Heart right ventricle (tissue), 16 donors: Measurements from ENCODE around the gene ABCD3. TPM values are rescaled to one million over a fixed set of nuclear protein-coding genes. Genes with fewer than 3 reads are reported as not detected.
"Not testable (repeated sequence)": the region's sequence is repeated elsewhere in the genome, so short reads cannot be mapped to it uniquely, and the experiment has no call there.

ENCODE experiments used
- ATAC-seq, 8 donors: fragments of 200-7000 bp; cut with Tn5 transposase; one replicate each; pipeline ENCODE4 v1.9.1; 2020; ENCODE audit warnings: mild to moderate bottlenecking in 8 of 8, moderate library complexity in 8 of 8, moderate number of reproducible peaks in 1 of 8
- DNase-seq, 2 donors: peaks; one replicate each; pipeline ENCODE4 v3.0.0-alpha.2; 2020
- H3K27ac ChIP-seq, 10 donors: fragments of 200-600 bp; sonication (generic) in 2 of 10; one replicate each; pipeline versions ENCODE4 v1.5.0 to v1.8.0; 2020 to 2022; ENCODE audit warnings: mild to moderate bottlenecking in 3 of 10
- H3K27me3 ChIP-seq, 7 donors: fragments of 200-600 bp; one replicate each; pipeline ENCODE4 v1.8.0; 2021 to 2022; ENCODE audit warnings: mild to moderate bottlenecking in 2 of 7
- H3K36me3 ChIP-seq, 9 donors: fragments of 200-600 bp; sonication (generic) in 1 of 9; one replicate each; pipeline versions ENCODE4 v1.5.0 to v1.8.0; 2020 to 2022; ENCODE audit warnings: mild to moderate bottlenecking in 2 of 9
- H3K4me1 ChIP-seq, 9 donors: fragments of 200-600 bp; sonication (generic) in 1 of 9; one replicate each; pipeline versions ENCODE4 v1.5.0 to v1.8.0; 2020 to 2022; ENCODE audit warnings: mild to moderate bottlenecking in 4 of 9
- H3K4me3 ChIP-seq, 10 donors: fragments of 200-600 bp; sonication (generic) in 2 of 10; one replicate each; pipeline versions ENCODE4 v1.5.0 to v1.8.0; 2020 to 2022; ENCODE audit warnings: mild to moderate bottlenecking in 7 of 10, moderate library complexity in 2 of 10
- H3K9me3 ChIP-seq, 11 donors: fragments of 200-600 bp in 10 of 11; sonication (generic) in 2 of 11; one replicate each; pipeline versions ENCODE4 v1.5.0 to v1.8.0; 2013 to 2022; ENCODE audit warnings: mild to moderate bottlenecking in 2 of 11, control low read depth in 1 of 11, moderate library complexity in 1 of 11
- WGBS, 2 donors: extraction: QIAGEN DNeasy Blood & Tissue Kit; methylation state at CpG; one replicate each; pipeline ENCODE4 v1.1.7; 2013; ENCODE audit warnings: inconsistent platforms in 1 of 2; 5-methylcytosine and 5-hydroxymethylcytosine counted together
- intact Hi-C, 10 donors: fragments of 100-400 bp; cut with DNase I; formaldehyde crosslinking; loops; one replicate each; pipeline versions ENCODE4 v1.11.1 to v1.14.2; 2022
- polyA plus RNA-seq, 2 donors: library from polyadenylated mRNA; stranded (reverse); fragments of 200-250 nt; gene quantifications; one replicate each; pipeline ENCODE4 v1.2.3, GENCODE V29; 2013
- total RNA-seq, 10 donors: library from RNA; stranded (reverse); fragmentation: NEBNext Ultra II Directional in 3 of 10; extraction: Animal tissue kit (Norgen Biotek cat#: 25700) in 3 of 10; gene quantifications; one replicate each; pipeline versions ENCODE4 v1.2.1 to v1.2.4, GENCODE V29; 2021 to 2023
- TF ChIP-seq, protein P1 (sequence below), 9 donors: fragments of 200-600 bp; sonication (generic) in 2 of 9; IDR thresholded peaks; one replicate each; pipeline versions ENCODE4 v1.5.0 to v1.8.0; 2021 to 2022; ENCODE audit warnings: antibody characterized with exemption in 9 of 9, mild to moderate bottlenecking in 5 of 9, moderate library complexity in 1 of 9
- donor health status: Arrhythmogenic right ventricular cardiomyopathy.
- donor health status: ischemic (EF 13 %, LVEDD 7.1; RV severe dilation, severe dysfunction).
- donor health status: healthy with polysubstance abuse.
- donor health status: DM: no; HTN: yes; CAD: no.
- donor health status: DM: no; HTN: no; CAD: no.
- donor health status: ischemic (EF 25% LVEDD 6.9; RV normal size, moderate dysfunction).
- donor health status: ischemic (EF 25% LVEDD 5.7; RV mildly dilated, moderate dysfunction).
- donor health status: healthy.
- donor health status: DM: yes; HTN: yes; CAD: no.
- donor health status: Ischemic cardiomyopathy.
- donor health status: ischemic (EF 35%, LVEDD 5.7; RV mildly dilated, moderate dysfunction).
- donor health status: nonischemic (EF 11% LVEDD 7.7; RV severe dilation, severe dysfunction).
- donor health status: DM: yes; HTN: yes; CAD: no.
- donor health status: PGD.
- donor health status: ischemic (EF 29% LVEDD 5.4; RV normal size, mild dysfunction).
- donor health status: nonischemic (EF 23%, LVEDD 6.1; RV moderate dilation, normal function).

Gene ABCD3
- total and polyA plus RNA-seq, 12 donors, result 22.2 to 90.0 (median 59.1) TPM

DNA sequence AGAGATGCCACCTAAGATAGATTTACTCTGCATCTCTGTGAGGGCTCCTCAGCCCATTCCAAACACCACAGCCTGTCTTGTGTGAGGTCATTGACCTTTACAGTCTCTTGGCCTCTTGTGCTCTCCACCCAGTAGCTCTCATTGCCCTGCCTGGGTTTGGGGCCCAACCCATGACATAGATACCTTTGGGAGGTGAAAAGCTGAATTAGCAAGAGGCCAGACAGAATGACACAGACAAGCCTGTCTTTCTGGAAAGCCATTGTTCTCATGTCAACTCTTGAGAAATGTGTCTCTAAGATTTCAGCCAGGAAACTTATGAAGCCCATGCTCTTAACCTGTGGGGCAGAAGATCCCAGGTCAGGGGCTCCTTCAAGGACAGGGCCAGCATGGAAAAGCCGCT, 141.7 kb downstream of the ABCD3 start:
- H3K27me3 ChIP-seq, result no peaks in the 10 kb centered on the region
- no peak for ATAC-seq

DNA sequence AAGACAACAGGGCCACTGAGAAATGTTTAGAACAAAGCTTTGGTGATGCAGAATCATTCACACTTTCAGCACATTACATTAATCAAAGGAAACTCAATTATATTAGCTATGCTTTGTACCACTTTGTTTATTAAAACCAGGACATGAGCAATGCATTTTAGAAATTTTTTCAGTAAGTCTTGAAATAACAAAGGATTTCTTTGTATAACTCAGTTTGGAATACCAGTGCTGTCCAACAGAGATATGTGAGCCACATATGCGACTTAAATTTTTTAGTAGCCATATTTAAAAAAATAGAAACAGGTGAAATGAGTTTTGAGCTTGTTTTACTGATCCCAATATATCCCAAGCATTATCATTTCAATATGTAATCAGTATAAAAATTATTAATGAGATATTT, 142.1 kb downstream of the ABCD3 start:
- intact Hi-C loops, result no loop called here
- 74 to 91% methylated on average over 1 of the region's 1 CpG for WGBS, 2 donors

More for the DNA sequence above, 141.7 kb downstream of the ABCD3 start:
- no peak overlapping the region for H3K27ac ChIP-seq
- TF ChIP-seq, protein P1, sequence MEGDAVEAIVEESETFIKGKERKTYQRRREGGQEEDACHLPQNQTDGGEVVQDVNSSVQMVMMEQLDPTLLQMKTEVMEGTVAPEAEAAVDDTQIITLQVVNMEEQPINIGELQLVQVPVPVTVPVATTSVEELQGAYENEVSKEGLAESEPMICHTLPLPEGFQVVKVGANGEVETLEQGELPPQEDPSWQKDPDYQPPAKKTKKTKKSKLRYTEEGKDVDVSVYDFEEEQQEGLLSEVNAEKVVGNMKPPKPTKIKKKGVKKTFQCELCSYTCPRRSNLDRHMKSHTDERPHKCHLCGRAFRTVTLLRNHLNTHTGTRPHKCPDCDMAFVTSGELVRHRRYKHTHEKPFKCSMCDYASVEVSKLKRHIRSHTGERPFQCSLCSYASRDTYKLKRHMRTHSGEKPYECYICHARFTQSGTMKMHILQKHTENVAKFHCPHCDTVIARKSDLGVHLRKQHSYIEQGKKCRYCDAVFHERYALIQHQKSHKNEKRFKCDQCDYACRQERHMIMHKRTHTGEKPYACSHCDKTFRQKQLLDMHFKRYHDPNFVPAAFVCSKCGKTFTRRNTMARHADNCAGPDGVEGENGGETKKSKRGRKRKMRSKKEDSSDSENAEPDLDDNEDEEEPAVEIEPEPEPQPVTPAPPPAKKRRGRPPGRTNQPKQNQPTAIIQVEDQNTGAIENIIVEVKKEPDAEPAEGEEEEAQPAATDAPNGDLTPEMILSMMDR (IDR thresholded peaks at IDR 0.05), result no peak
- H3K4me1 ChIP-seq, result no peaks in the 10 kb centered on the region
- H3K4me3 ChIP-seq, result no peak overlapping the region
- DNase-seq, result no peak
- no peaks in the 10 kb centered on the region for H3K36me3 ChIP-seq
- H3K9me3 ChIP-seq, result no peaks in the 10 kb centered on the region
- intact Hi-C loops, result no loop called here
- 96 to 97% methylated on average over 1 of the region's 1 CpG for WGBS, 2 donors

DNA sequence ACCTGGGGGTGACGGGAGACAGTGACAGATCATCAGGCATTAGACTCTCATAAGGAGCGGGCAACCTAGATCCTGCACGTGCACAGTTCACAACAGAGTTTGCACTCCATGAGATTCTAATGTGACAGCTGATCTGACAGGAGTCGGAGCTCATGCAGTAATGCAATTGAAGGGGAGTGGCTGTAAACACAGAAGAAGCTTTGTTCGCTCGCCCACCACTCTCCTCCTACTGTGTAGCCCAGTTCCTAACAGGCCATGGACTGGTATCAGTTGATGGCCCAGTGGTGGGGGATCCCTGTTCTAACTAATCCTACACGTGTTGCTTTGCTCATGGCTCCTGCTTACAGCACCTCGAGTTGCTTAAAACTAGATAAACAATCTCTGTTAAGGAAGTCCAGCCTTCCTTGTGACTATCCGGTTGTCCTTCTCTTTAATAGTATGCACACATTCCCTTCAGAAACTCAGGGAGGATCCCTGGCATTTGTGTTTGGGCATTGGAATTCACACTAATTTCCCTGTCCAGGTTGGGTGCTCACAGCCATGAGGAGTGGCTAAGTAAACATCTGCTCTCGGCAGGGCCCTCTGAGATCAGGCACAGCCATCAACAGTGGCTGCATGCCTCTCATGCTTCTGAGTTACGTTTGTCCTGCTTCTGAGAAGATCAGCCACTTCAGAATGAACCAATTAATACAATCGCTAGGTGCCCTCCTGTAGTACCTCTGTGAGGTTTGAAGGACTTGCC, 144.5 kb downstream of the ABCD3 start:
- intact Hi-C loops, result no loop called here
- 74 to 77% methylated on average over 12 of the region's 12 CpGs for WGBS, 2 donors
- no peak for ATAC-seq
- Histone ChIP-seq H3K4me1 (no peaks in the 10 kb centered on the region), H3K9me3 (peaks cover 0 to 3% (median 0%) of the 10 kb centered on the region in 11 donors), H3K36me3 (no peaks in the 10 kb centered on the region), H3K4me3 (no peak overlapping the region), H3K27ac (no peak overlapping the region), H3K27me3 (no peaks in the 10 kb centered on the region)
- DNase-seq, result no peak
- TF ChIP-seq, protein P1 (IDR thresholded peaks at IDR 0.05), result no peak

More for the DNA sequence above, 142.1 kb downstream of the ABCD3 start:
- no peak for ATAC-seq
- Histone ChIP-seq H3K4me1 (no peaks in the 10 kb centered on the region), H3K9me3 (no peaks in the 10 kb centered on the region), H3K27me3 (no peaks in the 10 kb centered on the region), H3K36me3 (no peaks in the 10 kb centered on the region), H3K27ac (no peak overlapping the region), H3K4me3 (no peak overlapping the region)
- TF ChIP-seq, protein P1 (IDR thresholded peaks at IDR 0.05), result no peak
- DNase-seq, result no peak

DNA sequence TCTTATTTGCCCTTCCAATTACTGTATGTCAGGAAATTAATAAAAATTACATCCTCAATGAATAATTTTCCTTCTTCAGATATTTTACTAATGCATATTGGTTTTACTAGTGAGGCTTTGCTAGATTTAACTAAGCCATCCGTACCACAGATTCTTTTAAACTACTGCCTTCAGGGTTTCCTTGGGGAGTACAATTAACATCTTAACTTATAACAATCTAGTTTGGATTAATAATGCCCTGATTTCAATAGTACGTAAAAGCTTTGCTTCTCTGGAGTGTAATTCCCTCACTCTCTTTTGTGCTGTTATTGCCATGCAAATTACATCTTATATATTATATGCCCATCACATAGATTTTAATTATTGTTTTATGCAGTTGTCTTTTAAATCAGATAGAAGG, 147.7 kb downstream of the ABCD3 start:
- Histone ChIP-seq H3K9me3 (peaks cover 0 to 15% (median 0%) of the 10 kb centered on the region in 11 donors), H3K27ac (no peak overlapping the region), H3K4me3 (no peak overlapping the region), H3K27me3 (no peaks in the 10 kb centered on the region), H3K36me3 (no peaks in the 10 kb centered on the region), H3K4me1 (no peaks in the 10 kb centered on the region)
- ATAC-seq (no peak), DNase-seq (no peak)
- intact Hi-C loops, result no loop called here
- 96 to 98% methylated on average over 2 of the region's 2 CpGs for WGBS, 2 donors
- TF ChIP-seq, protein P1 (IDR thresholded peaks at IDR 0.05), result no peak

DNA sequence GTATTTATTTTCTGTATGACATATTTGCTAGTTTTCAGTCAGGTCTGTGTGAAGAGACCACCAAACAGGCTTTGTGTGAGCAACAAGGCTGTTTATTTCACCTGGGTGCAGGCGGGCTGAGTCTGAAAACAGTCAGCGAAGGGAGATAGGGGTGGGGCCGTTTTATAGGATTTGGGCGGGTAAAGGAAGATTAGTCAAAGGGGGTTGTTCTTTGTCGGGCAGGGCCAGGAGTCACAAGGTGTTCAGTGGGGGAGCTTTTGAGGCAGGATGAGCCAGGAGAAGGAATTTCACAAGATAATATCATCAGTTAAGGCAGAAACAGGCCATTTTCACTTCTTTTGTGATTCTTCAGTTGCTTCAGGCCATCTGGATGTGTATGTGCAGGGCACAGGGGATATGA, 148.2 kb downstream of the ABCD3 start:
- WGBS, 2 donors, result 67 to 71% methylated on average over 5 of the region's 5 CpGs
- H3K27me3 ChIP-seq, ATAC-seq, DNase-seq, H3K4me3 ChIP-seq, H3K4me1 ChIP-seq, H3K27ac ChIP-seq, intact Hi-C loops, H3K36me3 ChIP-seq: not testable (repeated sequence)
- peaks cover 0 to 15% (median 0%) of the 10 kb centered on the region in 11 donors for H3K9me3 ChIP-seq

DNA sequence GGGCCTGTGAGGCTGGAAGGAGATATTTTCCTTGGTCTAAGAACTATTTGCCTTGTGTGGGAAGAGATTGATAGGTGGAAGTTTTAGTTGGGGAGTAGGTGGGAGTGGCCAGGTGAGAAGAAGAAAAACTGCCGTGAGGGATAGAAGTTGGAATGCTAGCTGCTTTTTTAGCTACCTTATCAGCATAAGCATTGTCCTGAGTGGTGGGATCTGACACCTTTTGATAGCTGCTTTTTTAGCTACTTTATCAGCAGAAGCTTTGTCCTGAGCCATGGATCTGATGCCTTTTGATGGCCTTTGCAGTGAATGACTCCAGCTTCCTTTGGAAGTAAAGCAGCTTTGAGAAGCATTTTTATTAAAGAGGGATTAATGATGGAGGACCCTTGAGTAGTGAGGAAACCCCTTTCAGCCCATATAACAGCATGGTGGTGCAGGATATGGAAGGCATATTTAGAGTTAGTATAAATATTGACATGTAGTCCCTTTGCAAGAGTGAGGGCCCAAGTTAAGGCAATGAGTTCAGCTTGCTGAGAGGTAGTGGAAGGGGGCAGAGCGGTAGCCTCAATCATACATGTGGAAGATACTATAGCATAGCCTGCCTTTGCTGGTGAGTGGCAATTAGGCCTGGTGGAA, 149.9 kb downstream of the ABCD3 start:
- ATAC-seq, DNase-seq, intact Hi-C loops, H3K36me3 ChIP-seq, H3K27me3 ChIP-seq, H3K4me3 ChIP-seq, H3K4me1 ChIP-seq, H3K27ac ChIP-seq: not testable (repeated sequence)
- peaks cover 0 to 21% (median 0%) of the 10 kb centered on the region in 11 donors for H3K9me3 ChIP-seq
- WGBS, 2 donors, result 82 to 89% methylated on average over 2 of the region's 2 CpGs
